LNCAP (cell line): ENCODE results near the gene THOP1.

Experiments
- CTCF ChIP-seq: fragments of 450-650 bp; IDR thresholded peaks from 2 replicates; pipeline ENCODE4 v1.5.1; 2017; ENCODE audit warnings: mild to moderate bottlenecking

The THOP1 gene

GRCh38 chr19:2804156-2805004 is 19.1 kb downstream of the THOP1 start:
- TF ChIP-seq CTCF: no peak

GRCh38 chr19:2805261-2805900 is 20.1 kb downstream of the THOP1 start:
- TF ChIP-seq CTCF: no peak

GRCh38 chr19:2805991-2806649 is 20.8 kb downstream of the THOP1 start:
- no peak for TF ChIP-seq CTCF

- no peak for TF ChIP-seq CTCF
These were observed 21.6 kb downstream of the THOP1 start for GRCh38 chr19:2806736-2807378.

- no peak for TF ChIP-seq CTCF
These were observed 22.3 kb downstream of the THOP1 start for GRCh38 chr19:2807379-2808128.

- TF ChIP-seq CTCF: no peak
These were observed 23.0 kb downstream of the THOP1 start for GRCh38 chr19:2808129-2808941.
